Liver (tissue), 9 donors: ENCODE results near the gene TENT4A. TPM values are rescaled to one million over a fixed set of nuclear protein-coding genes. Genes with fewer than 3 reads are reported as not detected.

Experiments used
- DNase-seq: peaks from one replicate; pipeline ENCODE4 v3.0.0-alpha.2; 2017; ENCODE audit warnings: low spot score
- H3K27ac ChIP-seq, 2 donors: one replicate each; pipeline ENCODE4 v1.7.0; 2013; ENCODE audit warnings: inconsistent platforms in 2 of 2, low read length in 2 of 2, control low read depth in 1 of 2, low read depth in 1 of 2, mild to moderate bottlenecking in 1 of 2
- H3K27me3 ChIP-seq, 4 donors: one replicate each; pipeline versions ENCODE4 v1.6.1 to v1.7.0; 2013; ENCODE audit warnings: low read length in 3 of 4, inconsistent platforms in 1 of 4, mild to moderate bottlenecking in 1 of 4, moderate library complexity in 1 of 4; ENCODE audit not compliant: control insufficient read depth in 4 of 4, insufficient read depth in 4 of 4
- H3K36me3 ChIP-seq, 4 donors: one replicate each; pipeline versions ENCODE4 v1.6.1 to v1.7.0; 2013; ENCODE audit warnings: low read length in 3 of 4, mild to moderate bottlenecking in 3 of 4, low read depth in 1 of 4, moderate library complexity in 1 of 4; ENCODE audit not compliant: control insufficient read depth in 4 of 4, insufficient read depth in 3 of 4
- H3K4me1 ChIP-seq, 4 donors: one replicate each; pipeline versions ENCODE4 v1.6.1 to v1.7.0; 2013; ENCODE audit warnings: low read length in 3 of 4, mild to moderate bottlenecking in 3 of 4, moderate library complexity in 1 of 4; ENCODE audit not compliant: control insufficient read depth in 4 of 4, insufficient read depth in 4 of 4
- H3K4me3 ChIP-seq, 3 donors: one replicate each; pipeline versions ENCODE4 v1.6.1 to v1.7.0; 2013; ENCODE audit warnings: low read length in 3 of 3, control low read depth in 1 of 3, low read depth in 1 of 3, mild to moderate bottlenecking in 1 of 3
- H3K9ac ChIP-seq, 2 donors: one replicate each; pipeline ENCODE4 v1.7.0; 2013; ENCODE audit warnings: low read length in 2 of 2, mild to moderate bottlenecking in 2 of 2, moderate library complexity in 2 of 2, control low read depth in 1 of 2, low read depth in 1 of 2
- H3K9me3 ChIP-seq, 4 donors: one replicate each; pipeline versions ENCODE4 v1.6.1 to v1.7.0; 2013; ENCODE audit warnings: low read length in 3 of 4; ENCODE audit not compliant: control insufficient read depth in 4 of 4
- ATF3 ChIP-seq: IDR thresholded peaks from 2 replicates; pipeline ENCODE4 v1.6.1; 2016; ENCODE audit warnings: antibody characterized with exemption
- FOXA1 ChIP-seq: IDR thresholded peaks from 2 replicates; pipeline ENCODE4 v1.6.1; 2016; ENCODE audit warnings: antibody characterized with exemption
- GABPA ChIP-seq, 2 donors: IDR thresholded peaks in 1 of 2; conservative IDR thresholded peaks in 1 of 2; 2 replicates each; pipeline ENCODE4 v1.6.1; 2016; ENCODE audit warnings: antibody characterized with exemption in 2 of 2, mild to moderate bottlenecking in 1 of 2, moderate library complexity in 1 of 2
- HNF4A ChIP-seq, 2 donors: conservative IDR thresholded peaks; 2 replicates each; pipeline ENCODE4 v1.6.1; 2016; ENCODE audit warnings: antibody characterized with exemption in 2 of 2, mild to moderate bottlenecking in 2 of 2
- HNF4G ChIP-seq: IDR thresholded peaks from 2 replicates; pipeline ENCODE4 v1.6.1; 2016; ENCODE audit warnings: antibody characterized with exemption
- NR2F2 ChIP-seq: IDR thresholded peaks from 2 replicates; pipeline ENCODE4 v1.6.1; 2016; ENCODE audit warnings: antibody characterized with exemption
- RAD21 ChIP-seq, 2 donors: IDR thresholded peaks; 2 replicates each; pipeline ENCODE4 v1.6.1; 2016; ENCODE audit warnings: antibody characterized with exemption in 2 of 2, mild to moderate bottlenecking in 2 of 2
- RXRA ChIP-seq, 2 donors: IDR thresholded peaks; 2 replicates each; pipeline ENCODE4 v1.6.1; 2017 to 2018; ENCODE audit warnings: antibody characterized with exemption in 2 of 2, mild to moderate bottlenecking in 1 of 2
- SP1 ChIP-seq: IDR thresholded peaks from 2 replicates; pipeline ENCODE4 v1.6.1; 2018; ENCODE audit warnings: antibody characterized with exemption, mild to moderate bottlenecking
- TAF1 ChIP-seq: conservative IDR thresholded peaks from 2 replicates; pipeline ENCODE4 v1.6.1; 2016; ENCODE audit warnings: antibody characterized with exemption, mild to moderate bottlenecking
- YY1 ChIP-seq: IDR thresholded peaks from 2 replicates; pipeline ENCODE4 v1.6.1; 2016; ENCODE audit warnings: antibody characterized with exemption, mild to moderate bottlenecking
- WGBS: extraction: QIAGEN DNeasy Blood & Tissue Kit; methylation state at CpG from one replicate; pipeline ENCODE4 v1.1.7; 2013; 5-methylcytosine and 5-hydroxymethylcytosine counted together
- polyA plus RNA-seq, 2 donors: library from polyadenylated mRNA; stranded (reverse) in 1 of 2; unstranded in 1 of 2; fragments of 200-250 nt in 1 of 2; fragments of >200 nt in 1 of 2; fragmentation: Nextera tagmentation in 1 of 2; extraction: Ambion mirVana in 1 of 2; gene quantifications; one replicate each; pipeline versions ENCODE4 v1.2.1 to v1.2.3, GENCODE V29; 2013 to 2015
- total RNA-seq, 2 donors: library from RNA; depleted of rRNA; stranded (reverse); fragments of >200 nt; gene quantifications; one replicate each; pipeline ENCODE4 v1.2.3, GENCODE V29; 2014
- TF ChIP-seq, protein P1 (sequence below): IDR thresholded peaks from 2 replicates; pipeline ENCODE4 v1.6.1; 2016; ENCODE audit warnings: antibody characterized with exemption
- TF ChIP-seq, protein P2 (sequence below): IDR thresholded peaks from 2 replicates; pipeline ENCODE4 v1.6.1; 2016; ENCODE audit warnings: antibody characterized with exemption
- TF ChIP-seq, protein P3 (sequence below): fragments of 150-350 bp; IDR thresholded peaks from 2 replicates; pipeline ENCODE4 v1.5.1; 2017; ENCODE audit warnings: improper control_type of control experiment, low read depth, low read length; ENCODE audit not compliant: missing input control
- TF ChIP-seq, protein P4 (sequence below): IDR thresholded peaks from 2 replicates; pipeline ENCODE4 v1.6.1; 2016; ENCODE audit warnings: antibody characterized with exemption, mild to moderate bottlenecking
- donor health status: healthy.
- donor health status: healthy.
- donor health status: healthy.
- donor health status: healthy.
- donor health status: healthy.

TENT4A gene
- total and polyA plus RNA-seq, 4 donors = 3.9 to 15.1 (median 8.1) TPM

- no peak overlapping the region for H3K27ac ChIP-seq
- H3K9me3 ChIP-seq = no peaks in the 10 kb centered on the region
- no peak for TF ChIP-seq SP1
- TF ChIP-seq, protein P1, sequence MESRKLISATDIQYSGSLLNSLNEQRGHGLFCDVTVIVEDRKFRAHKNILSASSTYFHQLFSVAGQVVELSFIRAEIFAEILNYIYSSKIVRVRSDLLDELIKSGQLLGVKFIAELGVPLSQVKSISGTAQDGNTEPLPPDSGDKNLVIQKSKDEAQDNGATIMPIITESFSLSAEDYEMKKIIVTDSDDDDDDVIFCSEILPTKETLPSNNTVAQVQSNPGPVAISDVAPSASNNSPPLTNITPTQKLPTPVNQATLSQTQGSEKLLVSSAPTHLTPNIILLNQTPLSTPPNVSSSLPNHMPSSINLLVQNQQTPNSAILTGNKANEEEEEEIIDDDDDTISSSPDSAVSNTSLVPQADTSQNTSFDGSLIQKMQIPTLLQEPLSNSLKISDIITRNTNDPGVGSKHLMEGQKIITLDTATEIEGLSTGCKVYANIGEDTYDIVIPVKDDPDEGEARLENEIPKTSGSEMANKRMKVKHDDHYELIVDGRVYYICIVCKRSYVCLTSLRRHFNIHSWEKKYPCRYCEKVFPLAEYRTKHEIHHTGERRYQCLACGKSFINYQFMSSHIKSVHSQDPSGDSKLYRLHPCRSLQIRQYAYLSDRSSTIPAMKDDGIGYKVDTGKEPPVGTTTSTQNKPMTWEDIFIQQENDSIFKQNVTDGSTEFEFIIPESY = no peak
- no peak for TF ChIP-seq HNF4G
- no peak for TF ChIP-seq TAF1
- TF ChIP-seq NR2F2 = no peak
- TF ChIP-seq, protein P2, sequence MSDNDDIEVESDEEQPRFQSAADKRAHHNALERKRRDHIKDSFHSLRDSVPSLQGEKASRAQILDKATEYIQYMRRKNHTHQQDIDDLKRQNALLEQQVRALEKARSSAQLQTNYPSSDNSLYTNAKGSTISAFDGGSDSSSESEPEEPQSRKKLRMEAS = no peak
- no peak for TF ChIP-seq HNF4A (conservative IDR thresholded peaks at IDR 0.05)
- no peak for TF ChIP-seq RAD21 (IDR thresholded peaks at IDR 0.05)
- no peak for TF ChIP-seq RXRA (IDR thresholded peaks at IDR 0.05)
- TF ChIP-seq ATF3 = no peak
- no peak for TF ChIP-seq YY1
- TF ChIP-seq, protein P3, sequence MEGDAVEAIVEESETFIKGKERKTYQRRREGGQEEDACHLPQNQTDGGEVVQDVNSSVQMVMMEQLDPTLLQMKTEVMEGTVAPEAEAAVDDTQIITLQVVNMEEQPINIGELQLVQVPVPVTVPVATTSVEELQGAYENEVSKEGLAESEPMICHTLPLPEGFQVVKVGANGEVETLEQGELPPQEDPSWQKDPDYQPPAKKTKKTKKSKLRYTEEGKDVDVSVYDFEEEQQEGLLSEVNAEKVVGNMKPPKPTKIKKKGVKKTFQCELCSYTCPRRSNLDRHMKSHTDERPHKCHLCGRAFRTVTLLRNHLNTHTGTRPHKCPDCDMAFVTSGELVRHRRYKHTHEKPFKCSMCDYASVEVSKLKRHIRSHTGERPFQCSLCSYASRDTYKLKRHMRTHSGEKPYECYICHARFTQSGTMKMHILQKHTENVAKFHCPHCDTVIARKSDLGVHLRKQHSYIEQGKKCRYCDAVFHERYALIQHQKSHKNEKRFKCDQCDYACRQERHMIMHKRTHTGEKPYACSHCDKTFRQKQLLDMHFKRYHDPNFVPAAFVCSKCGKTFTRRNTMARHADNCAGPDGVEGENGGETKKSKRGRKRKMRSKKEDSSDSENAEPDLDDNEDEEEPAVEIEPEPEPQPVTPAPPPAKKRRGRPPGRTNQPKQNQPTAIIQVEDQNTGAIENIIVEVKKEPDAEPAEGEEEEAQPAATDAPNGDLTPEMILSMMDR = no peak
- no peak for TF ChIP-seq GABPA (IDR thresholded peaks at IDR 0.05 in 1 of 2, conservative IDR thresholded peaks at IDR 0.05 in 1 of 2)
- no peaks in the 10 kb centered on the region for H3K27me3 ChIP-seq
- DNase-seq = no peak
- no peak overlapping the region for H3K9ac ChIP-seq
- peaks cover 6 to 55% (median 51%) of the 10 kb centered on the region in 4 donors for H3K36me3 ChIP-seq
- peaks cover 0 to 11% (median 4%) of the 10 kb centered on the region in 4 donors for H3K4me1 ChIP-seq
- 94% methylated on average over 22 of the region's 22 CpGs for WGBS
- no peak overlapping the region for H3K4me3 ChIP-seq
Observed at GRCh38 chr5:6749026-6749716, 35.9 kb downstream of the TENT4A start.

GRCh38 chr5:6750142-6750840 lies 37.1 kb downstream of the TENT4A start:
- H3K27me3 ChIP-seq = no peaks in the 10 kb centered on the region
- H3K4me3 ChIP-seq = no peak overlapping the region
- H3K9ac ChIP-seq = no peak overlapping the region
- TF ChIP-seq TAF1 (no peak), RXRA (IDR thresholded peaks at IDR 0.05) (no peak), GABPA (IDR thresholded peaks at IDR 0.05 in 1 of 2, conservative IDR thresholded peaks at IDR 0.05 in 1 of 2) (no peak), FOXA1 (no peak), HNF4G (no peak), HNF4A (conservative IDR thresholded peaks at IDR 0.05) (no peak), ATF3 (no peak)
- TF ChIP-seq, protein P4, sequence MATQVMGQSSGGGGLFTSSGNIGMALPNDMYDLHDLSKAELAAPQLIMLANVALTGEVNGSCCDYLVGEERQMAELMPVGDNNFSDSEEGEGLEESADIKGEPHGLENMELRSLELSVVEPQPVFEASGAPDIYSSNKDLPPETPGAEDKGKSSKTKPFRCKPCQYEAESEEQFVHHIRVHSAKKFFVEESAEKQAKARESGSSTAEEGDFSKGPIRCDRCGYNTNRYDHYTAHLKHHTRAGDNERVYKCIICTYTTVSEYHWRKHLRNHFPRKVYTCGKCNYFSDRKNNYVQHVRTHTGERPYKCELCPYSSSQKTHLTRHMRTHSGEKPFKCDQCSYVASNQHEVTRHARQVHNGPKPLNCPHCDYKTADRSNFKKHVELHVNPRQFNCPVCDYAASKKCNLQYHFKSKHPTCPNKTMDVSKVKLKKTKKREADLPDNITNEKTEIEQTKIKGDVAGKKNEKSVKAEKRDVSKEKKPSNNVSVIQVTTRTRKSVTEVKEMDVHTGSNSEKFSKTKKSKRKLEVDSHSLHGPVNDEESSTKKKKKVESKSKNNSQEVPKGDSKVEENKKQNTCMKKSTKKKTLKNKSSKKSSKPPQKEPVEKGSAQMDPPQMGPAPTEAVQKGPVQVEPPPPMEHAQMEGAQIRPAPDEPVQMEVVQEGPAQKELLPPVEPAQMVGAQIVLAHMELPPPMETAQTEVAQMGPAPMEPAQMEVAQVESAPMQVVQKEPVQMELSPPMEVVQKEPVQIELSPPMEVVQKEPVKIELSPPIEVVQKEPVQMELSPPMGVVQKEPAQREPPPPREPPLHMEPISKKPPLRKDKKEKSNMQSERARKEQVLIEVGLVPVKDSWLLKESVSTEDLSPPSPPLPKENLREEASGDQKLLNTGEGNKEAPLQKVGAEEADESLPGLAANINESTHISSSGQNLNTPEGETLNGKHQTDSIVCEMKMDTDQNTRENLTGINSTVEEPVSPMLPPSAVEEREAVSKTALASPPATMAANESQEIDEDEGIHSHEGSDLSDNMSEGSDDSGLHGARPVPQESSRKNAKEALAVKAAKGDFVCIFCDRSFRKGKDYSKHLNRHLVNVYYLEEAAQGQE = no peak
- no peaks in the 10 kb centered on the region for H3K9me3 ChIP-seq
- 94% methylated on average over 23 of the region's 23 CpGs for WGBS
- no peak for DNase-seq
- peaks cover 12 to 62% (median 57%) of the 10 kb centered on the region in 4 donors for H3K36me3 ChIP-seq
- H3K27ac ChIP-seq = no peak overlapping the region
- H3K4me1 ChIP-seq = peaks cover 0 to 10% (median 3%) of the 10 kb centered on the region in 4 donors
